Measurements from ENCODE around the gene CTBS. TPM values are rescaled to one million over a fixed set of nuclear protein-coding genes. Genes with fewer than 3 reads are reported as not detected.
"Not testable (repeated sequence)": the region's sequence is repeated elsewhere in the genome, so short reads cannot be mapped to it uniquely, and the experiment has no call there.

CTBS gene
- total RNA-seq, 1 donor from 2014 or later, result 10.6 TPM

GRCh38 chr1:84585803-84586202 is 11.6 kb upstream of the CTBS start:
- peak; percentile 24 for DNase-seq (ENCODE audit: low spot score)

GRCh38 chr1:84584126-84584525 is 9.9 kb upstream of the CTBS start:
- peak; percentile 11 for DNase-seq (ENCODE audit: low spot score)

- DNase-seq (ENCODE audit: low spot score), result peak; percentile 45
These were observed 9.4 kb upstream of the CTBS start for GRCh38 chr1:84583648-84584047.

DNA sequence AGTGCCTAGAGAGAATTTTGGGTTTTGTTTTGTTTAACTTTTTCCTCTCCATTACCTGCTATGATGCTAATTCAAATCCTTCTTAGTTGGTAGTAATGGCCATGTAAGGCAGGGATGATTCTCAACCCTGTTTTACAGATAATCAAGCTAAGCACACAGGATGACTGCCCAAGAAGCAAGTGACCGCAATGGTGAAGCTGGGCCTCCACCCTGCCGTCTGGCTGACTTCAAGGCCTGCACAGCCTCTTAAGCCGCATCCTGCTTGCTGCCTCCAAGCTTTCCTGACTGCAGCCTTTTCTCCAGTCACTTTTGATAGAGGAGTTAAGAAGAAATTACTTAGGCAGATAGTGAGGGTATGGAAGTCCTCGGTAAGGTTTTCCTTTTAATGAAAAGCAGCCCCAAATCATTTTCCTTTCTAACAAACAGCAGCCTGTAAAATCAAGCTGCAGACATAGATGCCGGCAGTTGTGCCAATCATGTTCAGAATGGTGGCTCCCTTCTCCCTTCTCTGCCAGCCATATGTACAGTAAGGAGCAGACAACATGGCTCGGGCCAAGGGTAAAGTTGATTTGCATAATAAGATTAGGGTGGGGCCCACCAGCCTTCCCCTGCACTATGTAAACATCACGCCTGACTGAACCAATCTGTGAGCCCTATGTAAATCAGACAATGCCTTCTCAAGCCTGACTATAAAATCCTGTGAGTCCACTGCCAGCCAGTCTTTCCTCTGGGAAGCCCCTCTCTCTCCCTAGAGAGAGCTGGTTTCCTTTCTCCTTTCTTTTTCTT is 8.8 kb upstream of the CTBS start:
- peak; percentile 70 for DNase-seq (ENCODE audit: low spot score)

DNA sequence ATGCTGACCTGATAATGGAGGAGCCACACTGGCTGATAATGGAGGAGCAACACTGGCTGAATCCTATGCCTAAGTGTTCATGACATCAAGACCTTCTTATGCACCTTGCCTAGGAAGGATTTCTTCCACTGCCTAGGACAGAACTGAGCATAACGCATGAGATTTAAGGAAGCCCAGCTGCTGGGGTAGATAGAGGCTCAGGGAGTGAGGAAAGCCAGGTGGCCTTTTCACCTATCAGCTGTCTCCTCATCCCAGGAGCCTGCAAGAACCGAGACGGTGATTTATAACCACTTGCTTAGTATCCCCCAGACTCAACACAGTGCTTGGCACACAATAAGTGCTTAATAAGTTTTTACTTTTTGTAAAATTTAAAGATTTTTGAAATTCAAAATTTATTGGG is 7.4 kb upstream of the CTBS start:
- DNase-seq (ENCODE audit: low spot score), result no peak

- DNase-seq (ENCODE audit: low spot score), result no peak
These were observed 696 bp upstream of the CTBS start for GRCh38 chr1:84574936-84575335.

GRCh38 chr1:84573481-84573966 is 716 bp downstream of the CTBS start:
- DNase-seq (ENCODE audit: low spot score), result peak; percentile 17

GRCh38 chr1:84571150-84571535 is 3.1 kb downstream of the CTBS start:
- no peak for DNase-seq (ENCODE audit: low spot score)

DNA sequence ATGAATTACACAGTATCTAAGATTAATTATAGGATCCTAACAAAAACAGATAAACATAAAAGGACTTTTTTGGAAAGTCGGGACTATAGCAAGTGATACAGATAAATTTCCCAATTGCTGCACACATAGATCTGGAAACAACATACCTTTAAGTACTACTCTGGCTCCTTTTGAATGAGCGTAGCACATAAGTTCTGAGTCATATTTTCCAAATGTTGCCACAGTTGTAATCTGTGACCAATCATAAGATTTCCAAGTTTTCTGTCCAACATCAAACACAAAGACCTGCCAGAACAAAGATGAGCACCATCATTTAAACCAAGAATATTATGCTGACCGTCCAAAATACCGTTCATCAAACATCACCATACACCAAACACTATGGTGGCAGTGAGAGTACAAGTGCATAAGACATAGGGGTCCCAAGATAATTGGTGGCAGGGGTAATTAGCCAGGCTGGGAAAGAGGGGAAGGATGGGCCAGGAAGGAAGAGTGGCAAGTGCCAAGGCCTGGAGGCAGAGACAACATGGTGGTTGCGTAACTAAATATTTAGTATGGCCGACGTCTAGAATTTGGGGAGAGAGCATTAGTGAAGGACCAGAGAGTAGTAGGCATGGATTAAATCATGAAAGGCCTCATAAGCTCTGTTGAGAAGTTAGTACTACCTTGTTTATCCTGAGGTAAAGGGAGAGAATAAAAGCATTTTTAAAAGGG is 3.6 kb downstream of the CTBS start:
- DNase-seq (ENCODE audit: low spot score), result no peak

DNA sequence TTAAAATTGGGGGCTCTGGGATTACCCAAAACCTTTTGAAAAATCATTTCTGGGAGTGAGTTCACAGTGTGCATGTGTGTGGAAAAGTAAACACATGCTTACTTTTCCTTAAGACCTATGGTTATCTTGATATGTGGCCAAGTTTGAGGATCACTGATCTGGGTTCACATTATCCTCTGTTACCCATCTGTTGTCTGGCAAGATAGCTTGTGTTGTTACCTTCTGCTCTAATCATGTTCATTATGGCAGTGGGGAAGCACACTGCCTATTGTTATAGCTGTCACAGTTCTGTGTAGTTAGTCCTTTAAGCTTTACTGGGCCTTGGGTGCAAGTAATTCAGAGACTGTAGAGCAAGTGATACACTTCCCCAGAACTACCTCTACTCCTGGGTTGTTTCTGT is 5.0 kb downstream of the CTBS start:
- no peak for DNase-seq (ENCODE audit: low spot score)

- no peak for DNase-seq (ENCODE audit: low spot score)
These were observed 23.4 kb downstream of the CTBS start for GRCh38 chr1:84550826-84551225.

GRCh38 chr1:84541679-84542078 is 32.6 kb downstream of the CTBS start:
- DNase-seq (ENCODE audit: low spot score), result no peak

DNA sequence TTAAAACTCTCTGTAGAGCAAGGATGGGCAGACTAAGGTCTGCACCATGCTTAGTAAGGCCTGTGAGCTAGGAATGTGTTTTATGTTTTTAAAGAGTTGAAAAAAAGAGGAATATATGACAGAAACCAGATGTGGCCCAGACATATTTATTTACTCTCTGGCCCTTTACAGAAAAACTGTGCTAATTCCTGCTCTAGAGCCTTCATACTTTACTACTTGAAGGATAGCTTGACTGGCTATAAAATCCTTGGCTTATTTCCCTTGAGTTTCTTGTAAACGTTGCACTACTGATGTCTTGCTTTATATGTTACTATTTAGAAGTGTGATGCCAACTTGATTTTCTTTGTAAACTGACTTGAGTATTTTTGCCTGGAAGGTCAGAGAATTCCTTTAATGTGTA is 33.5 kb downstream of the CTBS start:
- DNase-seq (ENCODE audit: low spot score), result peak; percentile 91

GRCh38 chr1:84539972-84540371 is 34.3 kb downstream of the CTBS start:
- peak; percentile 56 for DNase-seq (ENCODE audit: low spot score)

- no peak for DNase-seq (ENCODE audit: low spot score)
These were observed 35.6 kb downstream of the CTBS start for GRCh38 chr1:84538599-84538998.

GRCh38 chr1:84525779-84526178 is 48.5 kb downstream of the CTBS start:
- DNase-seq (ENCODE audit: low spot score), result no peak

- DNase-seq (ENCODE audit: low spot score), result no peak
These were observed 49.6 kb downstream of the CTBS start for GRCh38 chr1:84524590-84524989.

- DNase-seq (ENCODE audit: low spot score), result no peak
These were observed 63.6 kb downstream of the CTBS start for GRCh38 chr1:84510668-84511067.

DNA sequence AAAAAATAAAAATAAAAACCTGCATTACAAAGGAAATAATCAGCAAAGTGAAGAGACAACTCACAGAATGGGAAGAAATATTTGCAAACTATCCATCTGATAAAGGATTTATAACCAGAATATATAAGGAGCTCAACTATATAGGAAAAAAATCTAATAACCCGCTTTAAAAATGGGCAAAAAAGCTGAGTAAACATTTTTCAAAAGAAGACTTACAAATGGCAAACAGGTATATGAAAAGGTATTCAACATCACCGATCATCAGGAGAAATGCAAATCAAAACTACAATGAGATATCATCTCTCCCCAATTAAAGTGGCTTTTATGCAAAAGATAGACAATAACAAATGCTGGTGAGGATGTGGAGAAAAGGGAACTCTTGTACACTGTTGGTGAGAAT is 64.1 kb downstream of the CTBS start:
- no peak for DNase-seq (ENCODE audit: low spot score)

DNA sequence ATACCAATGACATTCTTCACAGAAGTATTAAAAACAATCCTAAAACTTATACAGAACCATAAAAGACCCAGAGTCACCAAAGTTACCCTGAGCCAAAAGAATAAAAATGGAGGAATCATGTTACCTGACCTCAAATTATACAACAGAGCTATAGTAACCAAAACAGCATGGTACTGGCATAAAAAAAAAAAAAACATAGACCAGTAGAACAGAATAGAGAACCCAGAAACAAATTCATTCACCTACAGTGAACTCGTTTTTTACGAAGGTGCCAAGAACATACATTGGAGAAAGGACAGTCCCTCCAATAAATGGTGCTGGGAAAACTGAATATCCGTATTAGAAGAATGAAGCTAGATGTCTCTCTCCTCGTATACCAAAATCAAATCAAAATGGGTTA is 65.2 kb downstream of the CTBS start:
- DNase-seq (ENCODE audit: low spot score), result no peak

DNA sequence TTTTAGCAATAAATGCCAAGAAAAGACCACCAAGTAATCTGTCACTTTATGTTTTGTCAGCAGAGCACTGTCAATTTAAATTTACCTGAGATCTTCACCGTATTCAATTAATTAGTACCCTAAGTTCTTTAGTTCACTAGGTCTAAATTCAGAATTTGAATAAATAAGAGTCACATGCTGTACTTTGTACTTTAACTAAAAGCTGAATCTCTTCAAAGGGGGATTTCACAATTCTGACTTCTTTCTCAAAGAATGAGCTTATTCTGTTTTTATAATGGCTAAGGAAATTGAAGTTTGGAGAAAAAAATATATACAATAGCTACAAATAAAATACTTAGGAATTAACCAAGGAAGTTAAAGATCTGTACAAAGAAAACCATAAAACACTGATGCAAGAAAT is 65.7 kb downstream of the CTBS start:
- no peak for DNase-seq (ENCODE audit: low spot score)

GRCh38 chr1:84507887-84508286 is 66.4 kb downstream of the CTBS start:
- not testable (repeated sequence) for DNase-seq (ENCODE audit: low spot score)

Measured in umbilical cord (tissue), 2 donors.